CD14-positive monocyte (primary cell): Measurements from ENCODE around the gene PLCB1. TPM values are rescaled to one million over a fixed set of nuclear protein-coding genes. Genes with fewer than 3 reads are reported as not detected.

Experiments
- DNase-seq, 3 donors: peaks; one replicate each; pipeline ENCODE4 v3.0.0-alpha.2; 2011 to 2022
- H2AFZ ChIP-seq: 2 replicates; pipeline ENCODE4 v1.6.0; 2012; ENCODE audit warnings: mild to moderate bottlenecking, low read depth, low read length, inconsistent platforms; ENCODE audit not compliant: insufficient read depth, poor library complexity, severe bottlenecking
- H3K27ac ChIP-seq, 2 donors: 1 replicate in 1 of 2; 2 replicates in 1 of 2; pipeline ENCODE4 v1.5.1; 2012 to 2013; ENCODE audit warnings: low read length in 2 of 2, control low read depth in 1 of 2, inconsistent platforms in 1 of 2, low read depth in 1 of 2, mild to moderate bottlenecking in 1 of 2
- H3K27me3 ChIP-seq, 2 donors: one replicate each; pipeline versions ENCODE4 v1.6.0 to v1.6.1; 2011 to 2013; ENCODE audit warnings: low read length in 2 of 2; ENCODE audit not compliant: control insufficient read depth in 2 of 2, insufficient read depth in 2 of 2
- H3K36me3 ChIP-seq, 2 donors: replicated peaks in 1 of 2; 1 replicate in 1 of 2; 2 replicates in 1 of 2; pipeline versions ENCODE4 v1.5.1 to v1.6.1; 2012 to 2013; ENCODE audit warnings: low read length in 2 of 2, control low read depth in 1 of 2, inconsistent platforms in 1 of 2, mild to moderate bottlenecking in 1 of 2; ENCODE audit not compliant: insufficient read depth in 2 of 2, control insufficient read depth in 1 of 2
- H3K4me1 ChIP-seq, 2 donors: 1 replicate in 1 of 2; 2 replicates in 1 of 2; pipeline versions ENCODE4 v1.5.1 to v1.6.1; 2012 to 2013; ENCODE audit warnings: low read length in 2 of 2, control low read depth in 1 of 2, inconsistent platforms in 1 of 2, mild to moderate bottlenecking in 1 of 2, moderate library complexity in 1 of 2; ENCODE audit not compliant: insufficient read depth in 2 of 2, control insufficient read depth in 1 of 2
- H3K4me2 ChIP-seq: replicated peaks from 2 replicates; pipeline ENCODE3; 2012; ENCODE audit warnings: low read length, moderate library complexity, mild to moderate bottlenecking; ENCODE audit not compliant: poor library complexity, severe bottlenecking; ENCODE audit errors: extremely low read depth
- H3K4me3 ChIP-seq, 3 experiments: fragments of 200-600 bp in 1 of 3; sonication (generic) in 1 of 3; replicated peaks in 1 of 3; 1 replicate in 2 of 3; 2 replicates in 1 of 3; pipeline ENCODE4 v1.5.1; 2011 to 2013; ENCODE audit warnings: low read length in 3 of 3, mild to moderate bottlenecking in 3 of 3, control low read depth in 2 of 3, low read depth in 2 of 3, inconsistent platforms in 1 of 3, moderate library complexity in 1 of 3
- H3K79me2 ChIP-seq: 2 replicates; pipeline ENCODE4 v1.6.0; 2012; ENCODE audit warnings: mild to moderate bottlenecking, control low read depth, inconsistent platforms, low read length, moderate library complexity; ENCODE audit not compliant: insufficient read depth
- H3K9ac ChIP-seq: 2 replicates; pipeline ENCODE4 v1.6.0; 2017; ENCODE audit warnings: low read length, mild to moderate bottlenecking; ENCODE audit not compliant: insufficient read depth, poor library complexity, severe bottlenecking
- H3K9me3 ChIP-seq, 2 donors: replicated peaks in 1 of 2; 1 replicate in 1 of 2; 2 replicates in 1 of 2; pipeline versions ENCODE4 v1.5.1 to v1.6.1; 2012 to 2013; ENCODE audit warnings: low read length in 2 of 2, control low read depth in 1 of 2; ENCODE audit not compliant: control insufficient read depth in 1 of 2, insufficient read depth in 1 of 2
- H4K20me1 ChIP-seq: 2 replicates; pipeline ENCODE4 v1.6.0; 2012; ENCODE audit warnings: mild to moderate bottlenecking, low read length, control low read depth, moderate library complexity; ENCODE audit not compliant: insufficient read depth
- H3K27ac Mint-ChIP-seq, 7 donors: one replicate each; pipeline ENCODE4 v1.8.0; 2020; ENCODE audit warnings: mild to moderate bottlenecking in 7 of 7, mixed read lengths in 7 of 7, moderate library complexity in 6 of 7, inconsistent platforms in 2 of 7
- H3K27me3 Mint-ChIP-seq, 3 donors: one replicate each; pipeline ENCODE4 v1.8.0; 2021 to 2022; ENCODE audit warnings: low read depth in 3 of 3, mild to moderate bottlenecking in 3 of 3, mixed read lengths in 3 of 3, moderate library complexity in 3 of 3, inconsistent platforms in 1 of 3
- H3K36me3 Mint-ChIP-seq, 2 donors: one replicate each; pipeline ENCODE4 v1.8.0; 2020; ENCODE audit warnings: mixed read lengths in 2 of 2, inconsistent platforms in 1 of 2, mild to moderate bottlenecking in 1 of 2
- H3K4me1 Mint-ChIP-seq: one replicate; pipeline ENCODE4 v1.8.0; 2020; ENCODE audit warnings: mild to moderate bottlenecking, mixed read lengths
- H3K4me3 Mint-ChIP-seq, 2 donors: one replicate each; pipeline ENCODE4 v1.8.0; 2020; ENCODE audit warnings: mild to moderate bottlenecking in 2 of 2, mixed read lengths in 2 of 2, moderate library complexity in 1 of 2
- H3K9me3 Mint-ChIP-seq, 7 donors: one replicate each; pipeline ENCODE4 v1.8.0; 2020 to 2022; ENCODE audit warnings: mixed read lengths in 7 of 7, mild to moderate bottlenecking in 6 of 7, moderate library complexity in 6 of 7, inconsistent platforms in 2 of 7
- CTCF ChIP-seq: fragments of 200-600 bp; IDR thresholded peaks from one replicate; pipeline ENCODE4 v1.8.0; 2022; ENCODE audit warnings: antibody characterized with exemption, mild to moderate bottlenecking
- WGBS: methylation state at CpG from one replicate; pipeline ENCODE4 v1.1.5; 2013; ENCODE audit warnings: missing lambda C conversion rate; ENCODE audit not compliant: insufficient coverage; 5-methylcytosine and 5-hydroxymethylcytosine counted together
- intact Hi-C, 2 donors: fragments of 100-400 bp; cut with micrococcal nuclease; formaldehyde crosslinking; loops; one replicate each; pipeline versions ENCODE4 v1.15.0 to v1.15.1; 2023
- polyA plus RNA-seq, 3 donors: library from polyadenylated mRNA; depleted of rRNA in 1 of 3; unstranded in 2 of 3; stranded (reverse) in 1 of 3; fragments of 300-500 nt in 2 of 3; fragments of >200 nt in 1 of 3; fragmentation: Illumina TruSeq in 2 of 3; gene quantifications; 1 replicate in 2 of 3; 2 replicates in 1 of 3; pipeline ENCODE4 v1.2.3, GENCODE V29; 2012 to 2021

Gene PLCB1
- polyA plus RNA-seq, 3 donors, result 8.6 to 16.4 (median 13.2) TPM

GRCh38 chr20:8635048-8635572 lies 503.0 kb downstream of the PLCB1 start:
- peaks cover 0 to 2% (median 0%) of the 10 kb centered on the region in 7 donors for H3K9me3 Mint-ChIP-seq
- Histone ChIP-seq H3K27ac (no peak overlapping the region), H3K27me3 (no peaks in the 10 kb centered on the region), H3K36me3 (no peaks in the 10 kb centered on the region), H3K9ac (no peak overlapping the region), H3K9me3 (no peaks in the 10 kb centered on the region), H3K4me1 (no peaks in the 10 kb centered on the region), H3K79me2 (no peaks in the 10 kb centered on the region), H2AFZ (no peak overlapping the region), H3K4me2 (no peak overlapping the region), H4K20me1 (no peaks in the 10 kb centered on the region), H3K4me3 (no peak overlapping the region)
- no peak overlapping the region for H3K27ac Mint-ChIP-seq
- H3K4me3 Mint-ChIP-seq, result no peak overlapping the region
- TF ChIP-seq CTCF, result no peak
- intact Hi-C loops, result no loop called here
- 100% methylated on average over 2 of the region's 4 CpGs for WGBS
- no peak for DNase-seq
- peaks cover 0 to 1% (median 0%) of the 10 kb centered on the region in 3 donors for H3K27me3 Mint-ChIP-seq
- H3K36me3 Mint-ChIP-seq, result peaks cover 4 to 6% of the 10 kb centered on the region in 2 donors
- H3K4me1 Mint-ChIP-seq, result no peaks in the 10 kb centered on the region

- intact Hi-C loops, result no loop called here
- no peaks in the 10 kb centered on the region for H3K36me3 ChIP-seq
- no peak overlapping the region for H3K4me3 Mint-ChIP-seq
- peaks cover 0 to 1% (median 0%) of the 10 kb centered on the region in 3 donors for H3K27me3 Mint-ChIP-seq
- H3K9ac ChIP-seq, result no peak overlapping the region
- H3K27ac ChIP-seq, result no peak overlapping the region
- H2AFZ ChIP-seq, result no peak overlapping the region
- H3K79me2 ChIP-seq, result no peaks in the 10 kb centered on the region
- 100% methylated on average over 1 of the region's 2 CpGs for WGBS
- H3K36me3 Mint-ChIP-seq, result peaks cover 4 to 6% of the 10 kb centered on the region in 2 donors
- H3K9me3 ChIP-seq, result no peaks in the 10 kb centered on the region
- H3K4me3 ChIP-seq, result no peak overlapping the region
- DNase-seq, result no peak
- no peak overlapping the region for H3K27ac Mint-ChIP-seq
- H4K20me1 ChIP-seq, result no peaks in the 10 kb centered on the region
- H3K9me3 Mint-ChIP-seq, result peaks cover 0 to 2% (median 0%) of the 10 kb centered on the region in 7 donors
- no peaks in the 10 kb centered on the region for H3K4me1 Mint-ChIP-seq
- no peak overlapping the region for H3K4me2 ChIP-seq
- H3K4me1 ChIP-seq, result no peaks in the 10 kb centered on the region
- no peak for TF ChIP-seq CTCF
- H3K27me3 ChIP-seq, result no peaks in the 10 kb centered on the region
Observed at GRCh38 chr20:8635837-8636236, 503.8 kb downstream of the PLCB1 start.
